Endothelial cell (in vitro differentiated cells): ENCODE measurements around the gene PNPLA8. TPM values are rescaled to one million over a fixed set of nuclear protein-coding genes. Genes with fewer than 3 reads are reported as not detected.

Experiments used
- DNase-seq: peaks from one replicate; pipeline ENCODE4 v3.0.0; 2021; ENCODE audit warnings: low spot score
- H3K27ac Mint-ChIP-seq: one replicate; pipeline ENCODE4 v1.8.0; 2021; ENCODE audit warnings: mixed read lengths, inconsistent platforms; ENCODE audit not compliant: unreplicated experiment
- H3K27me3 Mint-ChIP-seq: one replicate; pipeline ENCODE4 v1.8.0; 2021; ENCODE audit warnings: mild to moderate bottlenecking, moderate library complexity, mixed read lengths, inconsistent platforms; ENCODE audit not compliant: unreplicated experiment
- H3K36me3 Mint-ChIP-seq: one replicate; pipeline ENCODE4 v1.8.0; 2021; ENCODE audit warnings: mild to moderate bottlenecking, low read depth, mixed read lengths, inconsistent platforms; ENCODE audit not compliant: unreplicated experiment
- H3K4me1 Mint-ChIP-seq: one replicate; pipeline ENCODE4 v1.8.0; 2021; ENCODE audit warnings: mild to moderate bottlenecking, mixed read lengths, inconsistent platforms; ENCODE audit not compliant: unreplicated experiment
- H3K4me3 Mint-ChIP-seq: one replicate; pipeline ENCODE4 v1.8.0; 2021; ENCODE audit warnings: mild to moderate bottlenecking, mixed read lengths, inconsistent platforms; ENCODE audit not compliant: unreplicated experiment
- H3K9me3 Mint-ChIP-seq: one replicate; pipeline ENCODE4 v1.8.0; 2021; ENCODE audit warnings: mixed read lengths, inconsistent platforms; ENCODE audit not compliant: unreplicated experiment
- total RNA-seq: library from RNA; stranded (reverse); fragmentation: NEBNext Ultra II Directional; extraction: Animal tissue kit (Norgen Biotek cat#: 25700); gene quantifications from one replicate; pipeline ENCODE4 v1.2.1, GENCODE V29; 2021; ENCODE audit not compliant: unreplicated experiment
- TF ChIP-seq, protein P1 (sequence below): fragments of 200-600 bp; sonication (generic); IDR thresholded peaks from one replicate; pipeline ENCODE4 v1.5.0; 2021; ENCODE audit warnings: antibody characterized with exemption; ENCODE audit not compliant: unreplicated experiment

Gene PNPLA8
- total RNA-seq, 1 donor from 2014 or later: 15.6 TPM

DNA sequence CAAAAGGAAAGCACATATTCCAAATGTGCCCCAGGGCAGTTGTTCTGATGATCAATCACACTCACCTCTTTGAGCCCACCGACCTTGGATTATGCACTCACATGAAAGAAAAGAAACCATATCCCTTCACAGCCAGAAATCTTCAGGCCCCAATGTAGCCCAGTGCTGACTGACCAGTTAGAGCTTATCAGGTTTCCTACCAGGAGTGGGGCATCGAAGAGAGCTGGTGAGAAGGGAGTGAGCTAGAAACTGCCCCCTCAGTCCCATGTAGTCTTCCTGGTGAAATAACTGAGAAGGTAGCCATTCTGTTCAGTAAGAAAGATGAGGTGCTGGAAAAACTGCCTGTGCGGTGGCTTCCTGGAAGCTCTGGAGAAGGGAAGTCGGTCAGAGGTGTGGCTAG lies 101.9 kb downstream of the PNPLA8 start:
- Mint-ChIP-seq H3K9me3 (no peaks in the 10 kb centered on the region), H3K36me3 (no peaks in the 10 kb centered on the region), H3K4me3 (no peak overlapping the region), H3K27ac (no peak overlapping the region), H3K27me3 (peaks cover 2% of the 10 kb centered on the region), H3K4me1 (peaks cover 22% of the 10 kb centered on the region)
- no peak for DNase-seq
- TF ChIP-seq, protein P1, sequence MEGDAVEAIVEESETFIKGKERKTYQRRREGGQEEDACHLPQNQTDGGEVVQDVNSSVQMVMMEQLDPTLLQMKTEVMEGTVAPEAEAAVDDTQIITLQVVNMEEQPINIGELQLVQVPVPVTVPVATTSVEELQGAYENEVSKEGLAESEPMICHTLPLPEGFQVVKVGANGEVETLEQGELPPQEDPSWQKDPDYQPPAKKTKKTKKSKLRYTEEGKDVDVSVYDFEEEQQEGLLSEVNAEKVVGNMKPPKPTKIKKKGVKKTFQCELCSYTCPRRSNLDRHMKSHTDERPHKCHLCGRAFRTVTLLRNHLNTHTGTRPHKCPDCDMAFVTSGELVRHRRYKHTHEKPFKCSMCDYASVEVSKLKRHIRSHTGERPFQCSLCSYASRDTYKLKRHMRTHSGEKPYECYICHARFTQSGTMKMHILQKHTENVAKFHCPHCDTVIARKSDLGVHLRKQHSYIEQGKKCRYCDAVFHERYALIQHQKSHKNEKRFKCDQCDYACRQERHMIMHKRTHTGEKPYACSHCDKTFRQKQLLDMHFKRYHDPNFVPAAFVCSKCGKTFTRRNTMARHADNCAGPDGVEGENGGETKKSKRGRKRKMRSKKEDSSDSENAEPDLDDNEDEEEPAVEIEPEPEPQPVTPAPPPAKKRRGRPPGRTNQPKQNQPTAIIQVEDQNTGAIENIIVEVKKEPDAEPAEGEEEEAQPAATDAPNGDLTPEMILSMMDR: no peak

DNA sequence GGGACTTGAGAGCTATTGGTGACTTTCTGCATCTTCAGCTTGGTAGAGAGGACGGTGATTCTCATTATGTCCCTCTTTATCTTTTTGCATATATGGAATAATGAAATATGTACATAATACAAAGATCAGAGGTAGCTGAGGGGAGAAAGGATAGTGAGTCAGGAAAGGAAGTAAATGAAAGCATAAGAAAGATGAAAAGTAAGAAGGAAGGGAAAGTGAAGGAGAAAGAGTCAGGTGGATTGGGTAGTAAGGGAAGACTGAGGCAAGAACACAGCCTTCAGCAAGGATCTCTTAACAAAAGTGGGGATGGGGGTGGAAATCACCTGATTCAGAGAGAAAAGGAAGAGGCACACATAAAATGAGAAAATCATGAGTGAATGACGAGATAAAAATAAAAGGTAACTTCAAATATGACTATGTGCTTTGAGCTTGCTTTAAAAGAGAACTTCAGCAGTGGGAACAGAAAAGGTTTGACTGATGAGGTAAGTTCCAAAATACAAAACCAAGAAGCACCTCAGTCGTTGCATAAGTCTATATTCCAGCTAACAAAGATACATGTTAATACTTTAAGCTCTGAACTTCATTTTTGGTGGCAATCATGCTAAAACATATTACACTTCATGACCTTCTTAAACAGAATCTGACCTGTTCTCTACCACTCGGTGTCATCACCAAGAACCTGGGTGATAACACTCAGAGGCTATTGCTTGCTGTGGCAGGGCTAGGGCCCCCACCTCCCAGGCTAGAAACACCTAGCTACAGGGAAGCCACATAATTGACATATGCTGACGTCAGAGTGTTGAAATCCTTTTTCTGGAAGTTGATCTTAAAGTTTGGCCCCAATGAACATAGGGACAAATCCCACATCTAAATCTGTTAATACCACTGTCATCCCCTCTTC lies 102.6 kb downstream of the PNPLA8 start:
- H3K4me3 Mint-ChIP-seq: no peak overlapping the region
- H3K27ac Mint-ChIP-seq: no peak overlapping the region
- H3K36me3 Mint-ChIP-seq: no peaks in the 10 kb centered on the region
- no peaks in the 10 kb centered on the region for H3K9me3 Mint-ChIP-seq
- TF ChIP-seq, protein P1: no peak
- H3K27me3 Mint-ChIP-seq: peaks cover 2% of the 10 kb centered on the region
- no peak for DNase-seq
- peaks cover 25% of the 10 kb centered on the region for H3K4me1 Mint-ChIP-seq

DNA sequence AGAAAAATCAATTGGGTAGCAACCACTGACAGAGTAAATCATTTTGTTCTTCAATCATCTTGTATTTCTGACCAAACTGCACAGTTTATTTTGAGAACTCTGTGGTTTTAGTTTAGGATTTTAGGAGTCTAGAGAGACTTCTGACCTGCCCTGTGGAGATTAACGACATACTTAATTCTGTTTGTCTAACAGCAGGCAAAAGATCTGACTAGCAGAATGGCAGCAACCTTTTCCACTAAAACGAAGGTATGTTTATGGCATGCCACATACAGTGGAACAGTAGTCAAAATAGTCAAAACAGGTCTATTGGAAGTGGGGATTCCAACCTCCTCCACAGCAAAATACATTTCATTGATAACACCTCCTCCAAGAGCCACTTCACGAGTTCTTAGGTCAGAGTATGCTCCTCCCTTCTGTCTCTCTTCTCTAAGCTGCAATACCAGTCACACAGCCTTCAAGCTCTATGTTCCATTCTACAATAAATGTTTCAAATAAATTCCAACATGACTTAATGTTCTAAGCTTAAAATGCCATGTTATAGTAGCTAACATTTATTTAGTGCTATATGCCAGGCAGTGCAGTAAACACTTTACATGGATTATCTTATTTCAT lies 104.1 kb downstream of the PNPLA8 start:
- H3K9me3 Mint-ChIP-seq: no peaks in the 10 kb centered on the region
- H3K27me3 Mint-ChIP-seq: peaks cover 2% of the 10 kb centered on the region
- peaks cover 28% of the 10 kb centered on the region for H3K4me1 Mint-ChIP-seq
- H3K4me3 Mint-ChIP-seq: no peak overlapping the region
- no peak overlapping the region for H3K27ac Mint-ChIP-seq
- no peak for DNase-seq
- TF ChIP-seq, protein P1: no peak
- no peaks in the 10 kb centered on the region for H3K36me3 Mint-ChIP-seq

Other genes starting within 250 kb of the PNPLA8 start
- gene NRCAM, start 69.7 kb downstream of the PNPLA8 start, total RNA-seq: 2.2 TPM
- 16.4 TPM for gene THAP5, start 43.6 kb upstream of the PNPLA8 start, total RNA-seq
- gene DNAJB9, start 43.7 kb upstream of the PNPLA8 start, total RNA-seq: 18.6 TPM